Measurements from ENCODE around the gene ZNF646.

ZNF646 gene

DNA sequence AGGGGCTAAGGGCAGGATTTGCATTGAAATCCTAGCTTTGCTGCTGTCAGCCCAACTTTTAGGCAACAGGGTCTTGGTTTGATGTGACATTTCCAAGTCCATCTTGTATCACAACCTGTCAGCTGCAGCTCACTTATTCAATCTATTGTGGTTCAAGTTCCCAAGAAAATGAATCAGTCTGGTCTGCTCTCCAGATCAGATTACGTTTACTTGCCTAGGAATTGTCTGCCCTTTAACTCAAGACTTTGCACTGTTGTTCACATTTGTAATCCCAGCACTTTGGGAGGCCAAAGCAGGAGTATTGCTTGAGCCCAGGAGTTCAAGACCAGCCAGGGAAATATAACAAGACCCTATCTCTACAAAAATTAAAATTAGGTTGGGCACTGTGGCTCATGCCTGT is 30.9 kb upstream of the ZNF646 start:
- H3K36me3 ChIP-seq = peaks cover 52% of the 10 kb centered on the region
- no peaks in the 10 kb centered on the region for H3K27me3 ChIP-seq
- no peaks in the 10 kb centered on the region for H3K9me3 ChIP-seq
- TF ChIP-seq, protein P1, sequence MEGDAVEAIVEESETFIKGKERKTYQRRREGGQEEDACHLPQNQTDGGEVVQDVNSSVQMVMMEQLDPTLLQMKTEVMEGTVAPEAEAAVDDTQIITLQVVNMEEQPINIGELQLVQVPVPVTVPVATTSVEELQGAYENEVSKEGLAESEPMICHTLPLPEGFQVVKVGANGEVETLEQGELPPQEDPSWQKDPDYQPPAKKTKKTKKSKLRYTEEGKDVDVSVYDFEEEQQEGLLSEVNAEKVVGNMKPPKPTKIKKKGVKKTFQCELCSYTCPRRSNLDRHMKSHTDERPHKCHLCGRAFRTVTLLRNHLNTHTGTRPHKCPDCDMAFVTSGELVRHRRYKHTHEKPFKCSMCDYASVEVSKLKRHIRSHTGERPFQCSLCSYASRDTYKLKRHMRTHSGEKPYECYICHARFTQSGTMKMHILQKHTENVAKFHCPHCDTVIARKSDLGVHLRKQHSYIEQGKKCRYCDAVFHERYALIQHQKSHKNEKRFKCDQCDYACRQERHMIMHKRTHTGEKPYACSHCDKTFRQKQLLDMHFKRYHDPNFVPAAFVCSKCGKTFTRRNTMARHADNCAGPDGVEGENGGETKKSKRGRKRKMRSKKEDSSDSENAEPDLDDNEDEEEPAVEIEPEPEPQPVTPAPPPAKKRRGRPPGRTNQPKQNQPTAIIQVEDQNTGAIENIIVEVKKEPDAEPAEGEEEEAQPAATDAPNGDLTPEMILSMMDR (IDR thresholded peaks at IDR 0.05) = no peak
- peaks cover 0 to under 1% of the 10 kb centered on the region in 2 experiments for H3K4me1 ChIP-seq (ENCODE audit: control insufficient read depth in 1 of 2, insufficient read depth in 1 of 2, low read depth in 1 of 2, low read length in 1 of 2)
- H3K4me3 ChIP-seq (ENCODE audit: low read depth in 1 of 2, low read length in 1 of 2) = no peak overlapping the region
- no peak overlapping the region for H3K27ac ChIP-seq

DNA sequence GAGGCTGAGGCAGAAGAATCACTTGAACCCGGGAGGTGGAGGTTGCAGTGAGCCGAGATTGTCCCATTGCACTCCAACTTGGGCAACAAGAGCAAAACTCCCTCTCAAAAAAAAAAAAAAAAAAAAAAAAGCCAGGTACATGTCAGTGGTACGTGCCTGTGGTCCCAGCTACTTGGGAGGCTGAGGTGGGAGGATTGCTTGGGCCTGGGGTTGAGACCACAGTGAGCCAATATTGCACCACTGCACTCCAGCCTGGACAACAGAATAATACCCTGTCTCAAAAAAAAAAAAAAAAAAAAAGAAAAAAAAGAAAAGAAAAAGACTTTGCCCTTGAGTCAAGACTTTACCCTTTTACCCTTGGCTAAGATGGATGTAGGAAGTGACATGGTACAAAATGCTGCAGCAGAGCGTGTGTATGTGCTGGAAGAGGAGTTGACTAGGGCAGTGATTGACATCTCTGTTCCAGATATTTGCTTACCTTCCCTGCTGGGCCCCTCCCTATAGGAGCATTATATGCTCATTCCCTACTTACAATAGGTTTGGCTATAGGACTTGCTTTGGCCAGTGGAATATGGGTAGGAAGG is 30.2 kb upstream of the ZNF646 start:
- Histone ChIP-seq H3K4me1 (ENCODE audit: control insufficient read depth in 1 of 2, insufficient read depth in 1 of 2, low read depth in 1 of 2, low read length in 1 of 2) (peaks cover 0 to 4% of the 10 kb centered on the region in 2 experiments), H3K4me3 (ENCODE audit: low read depth in 1 of 2, low read length in 1 of 2) (no peak overlapping the region), H3K36me3 (peaks cover 46% of the 10 kb centered on the region), H3K27me3 (no peaks in the 10 kb centered on the region), H3K9me3 (no peaks in the 10 kb centered on the region), H3K27ac (no peak overlapping the region)
- TF ChIP-seq, protein P1 (IDR thresholded peaks at IDR 0.05) = no peak

GRCh38 chr16:31050280-31051030 is 23.8 kb upstream of the ZNF646 start:
- TF ChIP-seq, protein P1 (IDR thresholded peaks at IDR 0.05) = no peak
- H3K27ac ChIP-seq = no peak overlapping the region

DNA sequence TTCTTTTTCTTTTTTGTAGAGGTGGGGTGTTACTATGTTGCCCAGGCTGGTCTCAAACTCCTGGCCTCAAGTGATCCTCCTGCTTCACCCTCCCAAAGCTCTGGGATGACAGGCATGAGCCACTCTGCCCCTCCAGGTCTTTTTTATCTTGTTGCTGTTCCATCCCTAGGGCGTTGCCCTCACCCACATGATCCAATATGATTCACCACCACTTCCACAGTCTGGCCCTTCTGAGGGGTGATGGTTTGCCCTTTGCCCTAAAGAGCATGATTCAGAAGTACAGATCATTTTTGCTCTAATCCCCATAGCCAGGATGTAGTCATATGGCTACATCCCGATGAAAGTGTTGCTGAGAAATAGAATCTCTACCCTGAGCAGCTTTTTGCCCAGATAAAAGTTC is 22.1 kb upstream of the ZNF646 start:
- Histone ChIP-seq H3K27ac (no peak overlapping the region), H3K4me3 (ENCODE audit: low read depth in 1 of 2, low read length in 1 of 2) (no peak overlapping the region), H3K27me3 (no peaks in the 10 kb centered on the region), H3K4me1 (ENCODE audit: control insufficient read depth in 1 of 2, insufficient read depth in 1 of 2, low read depth in 1 of 2, low read length in 1 of 2) (peaks cover 0 to 4% of the 10 kb centered on the region in 2 experiments), H3K36me3 (no peaks in the 10 kb centered on the region), H3K9me3 (no peaks in the 10 kb centered on the region)
- TF ChIP-seq, protein P1 (IDR thresholded peaks at IDR 0.05) = no peak

More at GRCh38 chr16:31050280-31051030, 23.8 kb upstream of the ZNF646 start:
- Histone ChIP-seq H3K36me3 (no peaks in the 10 kb centered on the region), H3K27me3 (no peaks in the 10 kb centered on the region), H3K4me1 (ENCODE audit: control insufficient read depth in 1 of 2, insufficient read depth in 1 of 2, low read depth in 1 of 2, low read length in 1 of 2) (peaks cover 0 to 4% of the 10 kb centered on the region in 2 experiments), H3K9me3 (no peaks in the 10 kb centered on the region), H3K4me3 (ENCODE audit: low read depth in 1 of 2, low read length in 1 of 2) (no peak overlapping the region)

DNA sequence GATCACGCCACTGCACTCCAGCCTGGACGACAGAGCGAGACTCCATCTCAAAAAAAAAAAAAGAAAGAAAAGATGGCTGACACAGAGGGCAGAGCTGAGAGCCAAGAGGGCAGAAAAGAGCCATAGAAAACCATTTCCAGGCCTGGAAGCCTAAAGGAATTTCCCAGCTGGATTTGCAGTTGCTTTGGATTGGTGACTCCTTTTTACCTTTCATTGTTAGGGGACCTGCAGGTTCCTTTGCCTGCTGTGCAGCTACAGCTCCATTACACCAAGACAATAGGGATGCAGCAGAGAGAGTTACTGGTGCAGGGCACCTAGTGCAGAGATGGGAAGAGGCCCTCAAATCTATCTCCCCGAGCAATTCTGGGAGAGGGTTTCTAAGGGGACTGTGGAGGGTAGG is 18.6 kb upstream of the ZNF646 start:
- TF ChIP-seq, protein P1 (IDR thresholded peaks at IDR 0.05) = no peak
- H3K4me3 ChIP-seq (ENCODE audit: low read depth in 1 of 2, low read length in 1 of 2) = no peak overlapping the region
- H3K4me1 ChIP-seq (ENCODE audit: control insufficient read depth in 1 of 2, insufficient read depth in 1 of 2, low read depth in 1 of 2, low read length in 1 of 2) = no peaks in the 10 kb centered on the region
- no peak overlapping the region for H3K27ac ChIP-seq
- no peaks in the 10 kb centered on the region for H3K27me3 ChIP-seq
- H3K36me3 ChIP-seq = peaks cover 10% of the 10 kb centered on the region
- H3K9me3 ChIP-seq = no peaks in the 10 kb centered on the region

Measured in neutrophil (primary cell).